Measurements from ENCODE around the gene MAG. TPM values are rescaled to one million over a fixed set of nuclear protein-coding genes. Genes with fewer than 3 reads are reported as not detected.
A peak's percentile ranks its signal among the peaks of the same experiment; 100 is the strongest.

Gene MAG
- total RNA-seq, 1 donor from 2014 or later = not detected

GRCh38 chr19:35352448-35353304 lies 60.7 kb downstream of the MAG start:
- Mint-ChIP-seq H3K36me3 (no peaks in the 10 kb centered on the region), H3K4me3 (peak overlapping the region; percentile 38), H3K9me3 (no peaks in the 10 kb centered on the region), H3K27ac (peak overlapping the region; percentile 72), H3K27me3 (ENCODE audit: insufficient read depth, low read depth) (peaks cover 6% of the 10 kb centered on the region), H3K4me1 (peaks cover 8% of the 10 kb centered on the region)
- no peaks in the 10 kb centered on the region for H3K79me2 ChIP-seq (ENCODE audit: low read depth)
- no peak overlapping the region for H3K9ac ChIP-seq
- H3K36me3 ChIP-seq = no peaks in the 10 kb centered on the region
- no peaks in the 10 kb centered on the region for H3K9me3 ChIP-seq (ENCODE audit: low read depth)
- H3F3A ChIP-seq (ENCODE audit: low read depth) = no peaks in the 10 kb centered on the region
- H4K20me1 ChIP-seq (ENCODE audit: low read depth) = no peaks in the 10 kb centered on the region
- H3K4me2 ChIP-seq = no peak overlapping the region
- no peaks in the 10 kb centered on the region for H3K4me1 ChIP-seq
- TF ChIP-seq EZH2 (IDR thresholded peaks at IDR 0.05) (no peak), CTCF (IDR thresholded peaks at IDR 0.05) (peak; percentile 87)
- no peak overlapping the region for H3K27ac ChIP-seq
- peak overlapping the region; percentile 89 for H2AFZ ChIP-seq (replicated peaks)
- no peak overlapping the region for H3K4me3 ChIP-seq
- H3K27me3 ChIP-seq = peaks cover 29% of the 10 kb centered on the region
- DNase-seq (ENCODE audit: low spot score) = peak; percentile 84

GRCh38 chr19:35353635-35354034 lies 61.7 kb downstream of the MAG start:
- Histone ChIP-seq H3K79me2 (ENCODE audit: low read depth) (no peaks in the 10 kb centered on the region), H3K36me3 (no peaks in the 10 kb centered on the region), H4K20me1 (ENCODE audit: low read depth) (no peaks in the 10 kb centered on the region), H3K9ac (no peak overlapping the region), H2AFZ (replicated peaks) (no peak overlapping the region), H3K4me2 (no peak overlapping the region), H3K4me1 (no peaks in the 10 kb centered on the region), H3F3A (ENCODE audit: low read depth) (no peaks in the 10 kb centered on the region), H3K27me3 (peaks cover 19% of the 10 kb centered on the region), H3K27ac (no peak overlapping the region), H3K4me3 (no peak overlapping the region), H3K9me3 (ENCODE audit: low read depth) (no peaks in the 10 kb centered on the region)
- H3K4me1 Mint-ChIP-seq = peaks cover 8% of the 10 kb centered on the region
- no peak overlapping the region for H3K4me3 Mint-ChIP-seq
- DNase-seq (ENCODE audit: low spot score) = no peak
- H3K27ac Mint-ChIP-seq = no peak overlapping the region
- no peaks in the 10 kb centered on the region for H3K36me3 Mint-ChIP-seq
- H3K27me3 Mint-ChIP-seq (ENCODE audit: insufficient read depth, low read depth) = peaks cover 2% of the 10 kb centered on the region
- H3K9me3 Mint-ChIP-seq = no peaks in the 10 kb centered on the region
- TF ChIP-seq EZH2 (IDR thresholded peaks at IDR 0.05) = no peak
- TF ChIP-seq CTCF (IDR thresholded peaks at IDR 0.05) = no peak
- TF ChIP-seq EZH2phosphoT487 (IDR thresholded peaks at IDR 0.05) = no peak

- Mint-ChIP-seq H3K27me3 (ENCODE audit: insufficient read depth, low read depth) (peaks cover 2% of the 10 kb centered on the region), H3K27ac (peak overlapping the region; percentile 32), H3K4me3 (no peak overlapping the region), H3K9me3 (no peaks in the 10 kb centered on the region), H3K4me1 (peaks cover 5% of the 10 kb centered on the region), H3K36me3 (no peaks in the 10 kb centered on the region)
- Histone ChIP-seq H3F3A (ENCODE audit: low read depth) (no peaks in the 10 kb centered on the region), H3K4me2 (no peak overlapping the region), H3K27ac (no peak overlapping the region), H2AFZ (replicated peaks) (no peak overlapping the region), H3K9me3 (ENCODE audit: low read depth) (no peaks in the 10 kb centered on the region), H3K9ac (no peak overlapping the region), H4K20me1 (ENCODE audit: low read depth) (no peaks in the 10 kb centered on the region), H3K27me3 (peaks cover 7% of the 10 kb centered on the region), H3K4me1 (no peaks in the 10 kb centered on the region), H3K4me3 (no peak overlapping the region), H3K79me2 (ENCODE audit: low read depth) (no peaks in the 10 kb centered on the region), H3K36me3 (no peaks in the 10 kb centered on the region)
- DNase-seq (ENCODE audit: low spot score) = no peak
- TF ChIP-seq CTCF (IDR thresholded peaks at IDR 0.05) (no peak), EZH2 (IDR thresholded peaks at IDR 0.05) (no peak), EZH2phosphoT487 (IDR thresholded peaks at IDR 0.05) (no peak)
Measured at GRCh38 chr19:35354898-35355297, 62.9 kb downstream of the MAG start.
